Duodenal mucosa (tissue), 2 donors: Measurements from ENCODE around the gene NFATC2.

Source experiments
- H3K27ac ChIP-seq: one replicate; pipeline ENCODE4 v1.7.0; 2013; ENCODE audit warnings: low read depth, low read length
- H3K27me3 ChIP-seq, 2 donors: one replicate each; pipeline ENCODE4 v1.7.0; 2013; ENCODE audit warnings: low read length in 2 of 2, control low read depth in 1 of 2; ENCODE audit not compliant: insufficient read depth in 2 of 2, control insufficient read depth in 1 of 2
- H3K36me3 ChIP-seq, 2 donors: one replicate each; pipeline ENCODE4 v1.7.0; 2013; ENCODE audit warnings: low read length in 2 of 2, control low read depth in 1 of 2; ENCODE audit not compliant: insufficient read depth in 2 of 2, control insufficient read depth in 1 of 2
- H3K4me1 ChIP-seq, 2 donors: one replicate each; pipeline ENCODE4 v1.7.0; 2013; ENCODE audit warnings: low read length in 2 of 2, control low read depth in 1 of 2; ENCODE audit not compliant: insufficient read depth in 2 of 2, control insufficient read depth in 1 of 2
- H3K4me3 ChIP-seq, 2 donors: one replicate each; pipeline ENCODE4 v1.7.0; 2013; ENCODE audit warnings: low read length in 2 of 2, low read depth in 1 of 2
- H3K9ac ChIP-seq, 2 donors: one replicate each; pipeline ENCODE4 v1.7.0; 2013; ENCODE audit warnings: low read length in 2 of 2, low read depth in 1 of 2
- H3K9me3 ChIP-seq, 2 donors: one replicate each; pipeline ENCODE4 v1.7.0; 2013; ENCODE audit warnings: low read length in 2 of 2, control low read depth in 1 of 2; ENCODE audit not compliant: control insufficient read depth in 1 of 2

NFATC2 gene

GRCh38 chr20:51489611-51490010 lies 52.9 kb downstream of the NFATC2 start:
- Histone ChIP-seq H3K9ac (no peak overlapping the region), H3K27ac (no peak overlapping the region), H3K9me3 (no peaks in the 10 kb centered on the region), H3K4me3 (no peak overlapping the region), H3K4me1 (peaks cover 9 to 22% of the 10 kb centered on the region in 2 donors), H3K27me3 (no peaks in the 10 kb centered on the region), H3K36me3 (peaks cover 0 to 6% of the 10 kb centered on the region in 2 donors)

GRCh38 chr20:51488331-51488730 lies 54.2 kb downstream of the NFATC2 start:
- Histone ChIP-seq H3K9me3 (no peaks in the 10 kb centered on the region), H3K9ac (no peak overlapping the region), H3K4me1 (peaks cover 8 to 12% of the 10 kb centered on the region in 2 donors), H3K27ac (no peak overlapping the region), H3K4me3 (no peak overlapping the region), H3K36me3 (peaks cover 0 to 12% of the 10 kb centered on the region in 2 donors), H3K27me3 (no peaks in the 10 kb centered on the region)

- peaks cover 2 to 6% of the 10 kb centered on the region in 2 donors for H3K4me1 ChIP-seq
- no peaks in the 10 kb centered on the region for H3K27me3 ChIP-seq
- H3K27ac ChIP-seq: no peak overlapping the region
- no peak overlapping the region for H3K9ac ChIP-seq
- H3K4me3 ChIP-seq: no peak overlapping the region
- H3K9me3 ChIP-seq: no peaks in the 10 kb centered on the region
- peaks cover 0 to 12% of the 10 kb centered on the region in 2 donors for H3K36me3 ChIP-seq
Measured at GRCh38 chr20:51487565-51488268, 54.8 kb downstream of the NFATC2 start.

- no peak overlapping the region for H3K27ac ChIP-seq
- no peak overlapping the region for H3K4me3 ChIP-seq
- no peaks in the 10 kb centered on the region for H3K9me3 ChIP-seq
- H3K36me3 ChIP-seq: peaks cover 0 to 12% of the 10 kb centered on the region in 2 donors
- H3K9ac ChIP-seq: no peak overlapping the region
- H3K27me3 ChIP-seq: no peaks in the 10 kb centered on the region
- H3K4me1 ChIP-seq: no peaks in the 10 kb centered on the region
Measured at GRCh38 chr20:51487076-51487475, 55.4 kb downstream of the NFATC2 start.

- Histone ChIP-seq H3K9me3 (no peaks in the 10 kb centered on the region), H3K36me3 (peaks cover 0 to 12% of the 10 kb centered on the region in 2 donors), H3K4me3 (no peak overlapping the region), H3K4me1 (peaks cover 4% of the 10 kb centered on the region in 2 donors), H3K27ac (no peak overlapping the region), H3K27me3 (no peaks in the 10 kb centered on the region), H3K9ac (no peak overlapping the region)
Measured at GRCh38 chr20:51486197-51487005, 56.1 kb downstream of the NFATC2 start.

GRCh38 chr20:51484831-51485230 lies 57.7 kb downstream of the NFATC2 start:
- H3K36me3 ChIP-seq: peaks cover 0 to 16% of the 10 kb centered on the region in 2 donors
- H3K9me3 ChIP-seq: no peaks in the 10 kb centered on the region
- H3K27me3 ChIP-seq: no peaks in the 10 kb centered on the region
- peaks cover 5 to 8% of the 10 kb centered on the region in 2 donors for H3K4me1 ChIP-seq
- no peak overlapping the region for H3K27ac ChIP-seq
- no peak overlapping the region for H3K9ac ChIP-seq
- H3K4me3 ChIP-seq: no peak overlapping the region

GRCh38 chr20:51484141-51484815 lies 58.2 kb downstream of the NFATC2 start:
- Histone ChIP-seq H3K4me1 (peaks cover 5 to 8% of the 10 kb centered on the region in 2 donors), H3K9me3 (no peaks in the 10 kb centered on the region), H3K27ac (no peak overlapping the region), H3K27me3 (no peaks in the 10 kb centered on the region), H3K4me3 (no peak overlapping the region), H3K36me3 (peaks cover 0 to 20% of the 10 kb centered on the region in 2 donors), H3K9ac (no peak overlapping the region)

- H3K4me3 ChIP-seq: no peak overlapping the region
- peaks cover 0 to 29% of the 10 kb centered on the region in 2 donors for H3K36me3 ChIP-seq
- H3K27ac ChIP-seq: no peak overlapping the region
- H3K27me3 ChIP-seq: no peaks in the 10 kb centered on the region
- H3K4me1 ChIP-seq: peaks cover 5 to 8% of the 10 kb centered on the region in 2 donors
- no peaks in the 10 kb centered on the region for H3K9me3 ChIP-seq
- no peak overlapping the region for H3K9ac ChIP-seq
Measured at GRCh38 chr20:51482836-51483473, 59.6 kb downstream of the NFATC2 start.

- Histone ChIP-seq H3K36me3 (peaks cover 0 to 25% of the 10 kb centered on the region in 2 donors), H3K27me3 (no peaks in the 10 kb centered on the region), H3K9me3 (peaks cover 0 to 2% of the 10 kb centered on the region in 2 donors), H3K27ac (no peak overlapping the region), H3K4me3 (no peak overlapping the region), H3K9ac (no peak overlapping the region), H3K4me1 (peaks cover 5 to 8% of the 10 kb centered on the region in 2 donors)
Measured at GRCh38 chr20:51481341-51481914, 61.1 kb downstream of the NFATC2 start.
